ENCODE data around the gene PLA2R1. TPM values are rescaled to one million over a fixed set of nuclear protein-coding genes. Genes with fewer than 3 reads are reported as not detected.

PLA2R1 gene
- total RNA-seq, 1 donor from 2014 or later, result 21.4 TPM

DNA sequence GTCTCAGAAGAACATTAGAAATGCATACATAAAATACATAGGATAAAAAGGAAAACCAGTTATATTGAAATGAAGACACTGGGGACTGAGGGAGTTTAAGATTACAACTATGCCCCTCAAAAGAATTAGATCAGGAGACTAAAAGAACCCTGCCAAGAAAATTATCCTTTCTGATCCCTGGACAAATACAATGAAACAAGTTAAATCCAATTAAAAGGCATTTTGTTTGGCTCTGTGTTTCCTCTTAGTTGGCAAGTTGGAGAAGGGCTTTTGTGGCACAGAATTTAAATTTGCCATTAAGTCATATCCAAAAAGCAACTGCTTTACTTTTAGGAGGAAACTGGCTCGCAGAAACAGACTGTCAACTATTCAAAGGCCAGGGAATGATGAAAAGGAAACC lies 165.3 kb downstream of the PLA2R1 start:
- no peak for DNase-seq (ENCODE audit: low read depth in 2 of 2)

GRCh38 chr2:159895258-159896065 lies 167.0 kb downstream of the PLA2R1 start:
- no peak for DNase-seq (ENCODE audit: low read depth in 2 of 2)

GRCh38 chr2:159894145-159894838 lies 168.1 kb downstream of the PLA2R1 start:
- no peak for DNase-seq (ENCODE audit: low read depth in 2 of 2)

- DNase-seq (ENCODE audit: low read depth in 2 of 2), result no peak
Observed at GRCh38 chr2:159892990-159893810, 169.2 kb downstream of the PLA2R1 start.

- DNase-seq (ENCODE audit: low read depth in 2 of 2), result peak in 1 of 2 donors; percentile 62
Observed at GRCh38 chr2:159891917-159892730, 170.3 kb downstream of the PLA2R1 start.

DNA sequence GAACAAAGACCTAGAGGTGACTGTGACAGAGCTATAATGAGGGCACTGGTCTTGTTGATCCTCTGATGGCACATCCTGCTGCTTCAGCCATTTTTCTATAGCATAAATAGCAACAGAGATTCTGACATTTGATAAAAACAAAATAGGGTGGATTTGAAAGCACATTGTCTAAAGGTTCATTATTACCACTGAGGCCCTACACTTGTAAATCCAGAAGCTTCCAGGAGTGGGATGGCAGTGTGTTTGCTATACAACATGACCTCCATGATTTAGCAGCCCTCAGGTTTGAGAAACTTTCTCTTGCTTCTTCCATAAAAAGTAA lies 171.2 kb downstream of the PLA2R1 start:
- no peak for DNase-seq (ENCODE audit: low read depth in 2 of 2)

DNA sequence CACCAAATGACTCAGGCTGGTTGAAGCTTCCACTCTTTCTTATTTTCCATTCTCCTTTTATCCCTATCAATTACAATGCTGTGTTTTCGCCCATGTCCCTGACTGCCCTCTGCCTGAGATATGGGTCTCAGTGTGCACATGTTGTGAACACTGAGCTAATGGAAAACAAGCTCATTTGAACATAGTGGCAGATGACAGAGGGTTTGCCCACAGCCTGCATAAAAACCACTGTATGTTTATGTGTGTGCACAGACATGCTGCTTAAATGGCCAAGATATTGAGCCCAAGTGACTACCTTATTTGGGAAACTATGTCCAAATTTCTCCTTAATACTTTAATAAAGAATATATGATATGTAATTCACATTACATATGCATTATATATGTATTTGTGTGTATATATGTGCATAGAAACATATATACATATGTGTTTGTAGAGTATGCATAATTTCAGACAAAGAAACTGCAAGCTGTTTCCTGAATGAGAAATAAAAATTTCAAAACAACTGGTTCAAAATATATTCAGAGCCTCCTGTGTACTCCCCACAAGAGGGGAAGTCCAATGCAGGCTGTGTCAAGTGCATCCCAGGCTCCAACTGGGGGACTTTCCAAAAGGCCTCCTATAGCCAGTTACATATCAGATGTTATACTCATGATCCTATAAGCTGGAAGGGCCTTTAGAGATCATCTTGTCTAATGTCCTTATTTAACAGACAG lies 171.7 kb downstream of the PLA2R1 start:
- DNase-seq (ENCODE audit: low read depth in 2 of 2), result no peak

DNA sequence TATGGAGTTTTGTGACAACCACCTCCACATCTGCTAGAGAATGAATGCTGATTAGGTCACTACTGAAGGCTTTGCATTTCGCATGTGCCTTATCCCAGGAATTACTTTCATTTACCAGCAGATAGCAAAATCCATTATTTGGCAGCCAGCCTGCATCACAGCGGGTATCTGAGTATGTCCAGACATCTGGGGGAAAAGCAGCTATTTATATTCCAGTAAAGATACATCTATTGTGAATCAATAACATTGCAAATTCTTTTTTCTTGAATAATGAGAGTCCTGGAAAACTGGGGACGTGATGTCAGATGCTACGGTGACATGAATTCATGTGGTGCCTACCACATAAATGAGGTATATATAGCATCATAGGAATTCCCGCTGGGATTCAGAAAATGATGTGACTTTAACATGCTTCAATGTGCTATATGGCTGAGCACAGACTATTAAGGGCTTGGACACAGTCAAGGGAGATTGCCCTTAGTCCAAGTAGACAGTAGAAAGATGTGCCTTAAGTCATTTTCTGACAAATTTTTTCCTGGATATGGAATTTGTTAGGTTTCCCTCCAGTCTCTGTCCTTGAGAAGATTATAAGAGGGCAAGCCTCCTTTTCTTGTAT lies 180.2 kb downstream of the PLA2R1 start:
- DNase-seq (ENCODE audit: low read depth in 2 of 2), result no peak

Other genes starting within 250 kb of the PLA2R1 start
- gene LY75, start 157.9 kb downstream of the PLA2R1 start, total RNA-seq, result 7.4 and 8.7 TPM in 2 replicates
- gene ITGB6, start 137.7 kb upstream of the PLA2R1 start, total RNA-seq, result not detected in 2 replicates